Measurements from ENCODE around the gene NUDT14.

DNA sequence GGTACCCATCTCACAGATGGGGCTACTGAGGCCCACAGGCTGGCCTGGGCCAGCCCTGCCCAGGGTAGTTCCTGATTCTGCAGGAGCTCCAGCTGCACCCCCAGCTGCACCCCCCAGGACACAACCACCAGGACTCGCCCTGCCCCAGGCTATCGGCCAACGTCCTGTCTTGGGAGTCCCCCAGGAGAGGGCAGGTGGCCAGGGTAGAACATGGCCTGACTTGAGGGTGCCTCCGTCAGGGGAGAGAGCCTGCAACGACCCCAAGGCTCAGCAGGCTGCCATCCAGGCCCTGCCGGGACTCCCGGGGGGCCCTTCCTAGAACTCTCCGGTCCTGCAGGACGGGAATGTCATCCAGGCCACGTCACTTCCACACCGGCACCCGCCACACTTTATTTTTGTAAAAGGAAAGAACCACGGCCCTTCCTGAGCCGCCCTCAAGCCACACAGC lies 28.3 kb downstream of the NUDT14 start:
- TF ChIP-seq, protein P1, sequence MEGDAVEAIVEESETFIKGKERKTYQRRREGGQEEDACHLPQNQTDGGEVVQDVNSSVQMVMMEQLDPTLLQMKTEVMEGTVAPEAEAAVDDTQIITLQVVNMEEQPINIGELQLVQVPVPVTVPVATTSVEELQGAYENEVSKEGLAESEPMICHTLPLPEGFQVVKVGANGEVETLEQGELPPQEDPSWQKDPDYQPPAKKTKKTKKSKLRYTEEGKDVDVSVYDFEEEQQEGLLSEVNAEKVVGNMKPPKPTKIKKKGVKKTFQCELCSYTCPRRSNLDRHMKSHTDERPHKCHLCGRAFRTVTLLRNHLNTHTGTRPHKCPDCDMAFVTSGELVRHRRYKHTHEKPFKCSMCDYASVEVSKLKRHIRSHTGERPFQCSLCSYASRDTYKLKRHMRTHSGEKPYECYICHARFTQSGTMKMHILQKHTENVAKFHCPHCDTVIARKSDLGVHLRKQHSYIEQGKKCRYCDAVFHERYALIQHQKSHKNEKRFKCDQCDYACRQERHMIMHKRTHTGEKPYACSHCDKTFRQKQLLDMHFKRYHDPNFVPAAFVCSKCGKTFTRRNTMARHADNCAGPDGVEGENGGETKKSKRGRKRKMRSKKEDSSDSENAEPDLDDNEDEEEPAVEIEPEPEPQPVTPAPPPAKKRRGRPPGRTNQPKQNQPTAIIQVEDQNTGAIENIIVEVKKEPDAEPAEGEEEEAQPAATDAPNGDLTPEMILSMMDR (IDR thresholded peaks at IDR 0.05; ENCODE audit: low read depth, low read length) = no peak
- no peak for TF ChIP-seq EZH2phosphoT487 (IDR thresholded peaks at IDR 0.05; ENCODE audit: low read depth)

All from OCI-LY3 (cell line).